Endothelial cell of umbilical vein (primary cell): Measurements from ENCODE around the gene PLCG2. TPM values are rescaled to one million over a fixed set of nuclear protein-coding genes. Genes with fewer than 3 reads are reported as not detected.
"Not testable (repeated sequence)": the region's sequence is repeated elsewhere in the genome, so short reads cannot be mapped to it uniquely, and the experiment has no call there.

Experiments
- BruUV-seq: library from RNA; stranded (reverse); fragments of 400-500 nt; replicated peaks from 2 replicates; lab custom pipeline; 2021; lab: Mats Ljungman, UMichigan
- CTCF ChIA-PET: fragments of 300-600, 350-600 bp; sonication (Branson Sonifier 250); formaldehyde crosslinking; loops from one replicate; lab custom pipeline; 2021; ENCODE audit warnings: antibody characterized with exemption, inconsistent platforms; lab: Charles Lee
- POLR2A ChIA-PET: fragments of 300-600, 350-600 bp; sonication (Branson Sonifier 250); formaldehyde crosslinking; loops from one replicate; lab custom pipeline; 2021; ENCODE audit warnings: antibody characterized with exemption, inconsistent platforms; lab: Charles Lee
- DNase-seq: peaks from one replicate; pipeline ENCODE4 v3.0.0-alpha.2; 2011; ENCODE audit warnings: low read depth, low spot score
- FAIRE-seq: peaks from 2 replicates; lab custom pipeline; 2011; peaks lifted over from hg19 to GRCh38; lab: Jason Lieb, UNC
- H2AFZ ChIP-seq: 2 replicates; pipeline ENCODE4 v1.6.0; 2012; ENCODE audit warnings: low read depth, low read length, control low read depth, inconsistent platforms
- H3K27ac ChIP-seq: 2 replicates; pipeline ENCODE4 v1.5.1; 2011; ENCODE audit warnings: low read depth, mild to moderate bottlenecking, control low read depth, low read length, moderate library complexity; ENCODE audit not compliant: insufficient read depth
- H3K27me3 ChIP-seq, 2 experiments: 2 replicates each; pipeline versions ENCODE4 v1.6.0 to v1.6.1; 2011; ENCODE audit warnings: low read length in 2 of 2, mixed read lengths in 1 of 2; ENCODE audit not compliant: control insufficient read depth in 2 of 2, insufficient read depth in 2 of 2
- H3K36me3 ChIP-seq, 2 experiments: 2 replicates in 1 of 2; 3 replicates in 1 of 2; pipeline ENCODE4 v1.5.1; 2011; ENCODE audit warnings: low read length in 2 of 2, mild to moderate bottlenecking in 1 of 2, moderate library complexity in 1 of 2; ENCODE audit not compliant: control insufficient read depth in 2 of 2, insufficient read depth in 2 of 2; ENCODE audit errors: extremely low read depth in 1 of 2
- H3K4me1 ChIP-seq: 3 replicates; pipeline ENCODE4 v1.5.1; 2011; ENCODE audit warnings: mild to moderate bottlenecking, low read length; ENCODE audit not compliant: control insufficient read depth, insufficient read depth; ENCODE audit errors: extremely low read depth
- H3K4me2 ChIP-seq: 2 replicates; pipeline ENCODE4 v1.6.1; 2011; ENCODE audit warnings: low read length, control low read depth, mixed read lengths; ENCODE audit not compliant: insufficient read depth
- H3K4me3 ChIP-seq, 3 experiments: fragments of 200-600 bp in 1 of 3; sonication (generic), shearing (Covaris generic) in 1 of 3; replicated peaks in 1 of 3; 2 replicates each; pipeline ENCODE4 v1.5.1; 2011 to 2016; ENCODE audit warnings: control low read depth in 3 of 3, low read length in 3 of 3, mild to moderate bottlenecking in 2 of 3, inconsistent platforms in 1 of 3, low read depth in 1 of 3, moderate library complexity in 1 of 3; ENCODE audit not compliant: insufficient read depth in 1 of 3
- H3K79me2 ChIP-seq: 2 replicates; pipeline ENCODE4 v1.6.0; 2012; ENCODE audit warnings: low read length, inconsistent platforms; ENCODE audit not compliant: control insufficient read depth, insufficient read depth
- H3K9ac ChIP-seq: replicated peaks from 2 replicates; pipeline ENCODE3; 2011; ENCODE audit warnings: low read length, control low read depth; ENCODE audit not compliant: insufficient read depth; ENCODE audit errors: extremely low read depth
- H3K9me1 ChIP-seq: replicated peaks from 3 replicates; pipeline ENCODE4 v1.6.0; 2011; ENCODE audit warnings: mild to moderate bottlenecking, low read length; ENCODE audit not compliant: control insufficient read depth, insufficient read depth; ENCODE audit errors: extremely low read depth
- H3K9me3 ChIP-seq: replicated peaks from 2 replicates; pipeline ENCODE4 v1.5.1; 2012; ENCODE audit warnings: low read length, inconsistent platforms; ENCODE audit not compliant: control insufficient read depth, insufficient read depth
- H4K20me1 ChIP-seq: replicated peaks from 2 replicates; pipeline ENCODE3; 2011; ENCODE audit warnings: mild to moderate bottlenecking, low read length; ENCODE audit not compliant: control insufficient read depth, insufficient read depth; ENCODE audit errors: extremely low read depth
- EZH2 ChIP-seq: IDR thresholded peaks from 2 replicates; pipeline ENCODE4 v1.6.1; 2012; ENCODE audit warnings: borderline replicate concordance, low read depth, mild to moderate bottlenecking, moderate library complexity, low read length, inconsistent platforms; ENCODE audit not compliant: severe bottlenecking
- FOS ChIP-seq: IDR thresholded peaks from 2 replicates; pipeline ENCODE4 v1.6.1; 2011; ENCODE audit warnings: mild to moderate bottlenecking, low read length, moderate library complexity, borderline replicate concordance; ENCODE audit not compliant: insufficient read depth
- GATA2 ChIP-seq: IDR thresholded peaks from 2 replicates; pipeline ENCODE4 v1.7.0; 2011; ENCODE audit warnings: low read depth, mild to moderate bottlenecking, moderate library complexity, mixed read lengths, low read length; ENCODE audit not compliant: insufficient read length, insufficient read depth
- JUN ChIP-seq: IDR thresholded peaks from 2 replicates; pipeline ENCODE4 v1.6.1; 2011; ENCODE audit warnings: borderline replicate concordance, low read depth; ENCODE audit not compliant: insufficient read length, insufficient read depth
- MYC ChIP-seq: IDR thresholded peaks from one replicate; pipeline ENCODE4 v1.6.1; 2011; ENCODE audit warnings: mild to moderate bottlenecking, low read depth, low read length
- POLR2A ChIP-seq: IDR thresholded peaks from 2 replicates; pipeline ENCODE4 v1.6.1; 2012; ENCODE audit warnings: low read depth, mild to moderate bottlenecking, control low read depth, low read length
- POLR2AphosphoS5 ChIP-seq: IDR thresholded peaks from 2 replicates; pipeline ENCODE4 v1.6.1; 2012; ENCODE audit warnings: low read depth, mild to moderate bottlenecking, control low read depth, low read length, moderate library complexity; ENCODE audit not compliant: insufficient read depth
- dilution Hi-C: fragments of 300-500 bp; cut with MboI; formaldehyde crosslinking; loops from one replicate; pipeline ENCODE4 v1.15.0; 2019; ENCODE audit warnings: low sequenced_read_pairs; ENCODE audit not compliant: extremely low pct_ligation_motif_present
- intact Hi-C: fragments of 100-400 bp; cut with micrococcal nuclease; formaldehyde crosslinking; loops from one replicate; pipeline ENCODE4 v1.10.0; 2022
- polyA plus RNA-seq, 4 experiments: library from polyadenylated mRNA; depleted of rRNA in 3 of 4; stranded (reverse) in 3 of 4; unstranded in 1 of 4; fragments of >200 nt; gene quantifications; 2 replicates each; pipeline versions ENCODE4 v1.2.1 to v1.2.3, GENCODE V29; 2011 to 2012; ENCODE audit warnings: missing spikeins in 1 of 4
- total RNA-seq: library from RNA; stranded (reverse); gene quantifications from 2 replicates; pipeline ENCODE4 v1.2.3, GENCODE V29; 2021
- TF ChIP-seq, protein P1 (sequence below): IDR thresholded peaks from 2 replicates; pipeline ENCODE4 v1.6.1; 2011; ENCODE audit not compliant: insufficient read depth, insufficient read length
- TF ChIP-seq, protein P2 (sequence below), 2 donors: IDR thresholded peaks; 1 replicate in 1 of 2; 2 replicates in 1 of 2; pipeline ENCODE4 v1.5.1; 2011; ENCODE audit warnings: low read length in 2 of 2, mild to moderate bottlenecking in 2 of 2, moderate library complexity in 2 of 2, control low read depth in 1 of 2, inconsistent platforms in 1 of 2, low read depth in 1 of 2; ENCODE audit not compliant: insufficient read depth in 1 of 2; ENCODE audit errors: extremely low read depth in 1 of 2

Gene PLCG2
- total and polyA plus RNA-seq, 2 donors (not counting 3 experiments of a cell fraction or from before 2014, with no cell fraction given) = 10.8 to 13.6 TPM

DNA sequence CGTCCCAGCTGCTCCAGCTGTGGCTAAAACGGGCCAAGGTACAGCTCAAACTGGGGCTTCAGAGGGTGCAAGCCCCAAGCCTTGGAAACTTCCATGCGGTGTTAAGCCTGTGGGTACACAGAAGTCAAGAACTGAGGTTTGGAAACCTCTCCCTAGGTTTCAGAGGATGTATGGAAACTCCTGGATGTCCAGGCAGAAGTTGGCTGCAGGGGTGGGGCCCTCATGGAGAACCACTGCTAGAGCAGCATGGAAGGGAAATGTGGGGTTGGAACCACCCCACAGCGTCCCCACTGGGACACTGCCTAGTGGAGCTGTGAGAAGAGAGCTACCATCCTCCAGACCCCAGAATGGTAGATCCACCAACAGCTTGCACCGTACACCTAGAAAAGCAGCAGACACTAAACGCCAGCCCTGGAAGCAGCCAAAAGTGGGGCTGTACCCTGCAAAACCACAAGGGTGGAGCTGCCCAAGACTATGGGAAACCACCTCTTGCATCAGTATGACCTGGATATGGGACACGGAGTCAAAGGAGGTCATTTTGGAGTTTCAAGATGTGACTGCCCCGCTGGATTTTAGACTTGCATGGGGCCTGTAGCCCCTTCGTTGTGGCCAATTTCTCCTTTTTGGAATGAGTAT, 230.0 kb downstream of the PLCG2 start:
- Histone ChIP-seq H2AFZ (no peak overlapping the region), H3K79me2 (no peaks in the 10 kb centered on the region), H3K4me1 (peaks cover 12% of the 10 kb centered on the region), H3K4me3 (no peak overlapping the region), H3K4me2 (no peak overlapping the region), H3K27ac (no peak overlapping the region), H4K20me1 (no peaks in the 10 kb centered on the region), H3K9ac (no peak overlapping the region), H3K27me3 (peaks cover 4 to 13% of the 10 kb centered on the region in 2 experiments), H3K9me3 (peaks cover 4% of the 10 kb centered on the region), H3K9me1 (no peaks in the 10 kb centered on the region), H3K36me3 (no peaks in the 10 kb centered on the region)
- CTCF ChIA-PET = no interaction called here
- FAIRE-seq (no peak), DNase-seq (no peak)
- dilution Hi-C loops = no loop called here
- BruUV-seq = no TSS peak
- intact Hi-C loops = no loop called here
- POLR2A ChIA-PET = no interaction called here
- TF ChIP-seq EZH2 = no peak
- no peak for TF ChIP-seq JUN
- TF ChIP-seq, protein P1, sequence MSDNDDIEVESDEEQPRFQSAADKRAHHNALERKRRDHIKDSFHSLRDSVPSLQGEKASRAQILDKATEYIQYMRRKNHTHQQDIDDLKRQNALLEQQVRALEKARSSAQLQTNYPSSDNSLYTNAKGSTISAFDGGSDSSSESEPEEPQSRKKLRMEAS = no peak
- no peak for TF ChIP-seq FOS
- TF ChIP-seq MYC = no peak
- no peak for TF ChIP-seq GATA2
- no peak for TF ChIP-seq POLR2AphosphoS5
- TF ChIP-seq POLR2A = no peak
- TF ChIP-seq, protein P2, sequence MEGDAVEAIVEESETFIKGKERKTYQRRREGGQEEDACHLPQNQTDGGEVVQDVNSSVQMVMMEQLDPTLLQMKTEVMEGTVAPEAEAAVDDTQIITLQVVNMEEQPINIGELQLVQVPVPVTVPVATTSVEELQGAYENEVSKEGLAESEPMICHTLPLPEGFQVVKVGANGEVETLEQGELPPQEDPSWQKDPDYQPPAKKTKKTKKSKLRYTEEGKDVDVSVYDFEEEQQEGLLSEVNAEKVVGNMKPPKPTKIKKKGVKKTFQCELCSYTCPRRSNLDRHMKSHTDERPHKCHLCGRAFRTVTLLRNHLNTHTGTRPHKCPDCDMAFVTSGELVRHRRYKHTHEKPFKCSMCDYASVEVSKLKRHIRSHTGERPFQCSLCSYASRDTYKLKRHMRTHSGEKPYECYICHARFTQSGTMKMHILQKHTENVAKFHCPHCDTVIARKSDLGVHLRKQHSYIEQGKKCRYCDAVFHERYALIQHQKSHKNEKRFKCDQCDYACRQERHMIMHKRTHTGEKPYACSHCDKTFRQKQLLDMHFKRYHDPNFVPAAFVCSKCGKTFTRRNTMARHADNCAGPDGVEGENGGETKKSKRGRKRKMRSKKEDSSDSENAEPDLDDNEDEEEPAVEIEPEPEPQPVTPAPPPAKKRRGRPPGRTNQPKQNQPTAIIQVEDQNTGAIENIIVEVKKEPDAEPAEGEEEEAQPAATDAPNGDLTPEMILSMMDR (IDR thresholded peaks at IDR 0.05; ENCODE audit: extremely low read depth in 1 of 2, insufficient read depth in 1 of 2, low read depth in 1 of 2, low read length in 2 of 2) = no peak

DNA sequence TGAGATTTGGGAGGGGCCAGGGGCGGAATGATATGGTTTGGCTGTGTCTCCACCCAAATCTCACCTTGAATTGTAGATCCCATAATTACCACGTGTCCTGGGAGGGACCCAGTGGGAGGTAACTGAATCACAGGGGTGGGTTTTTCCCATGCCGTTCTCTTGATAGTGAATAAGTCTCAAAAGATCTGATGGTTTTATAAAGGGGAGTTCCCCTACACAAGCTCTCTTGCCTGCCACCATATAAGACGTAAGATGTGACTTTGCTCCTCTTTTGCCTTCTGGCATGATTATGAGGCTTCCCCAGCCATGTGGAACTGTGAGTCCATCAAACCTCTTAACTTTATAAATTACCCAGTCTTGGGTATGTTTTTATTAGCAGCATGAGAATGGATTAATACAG, 230.7 kb downstream of the PLCG2 start:
- H3K4me2 ChIP-seq, H3K36me3 ChIP-seq, H2AFZ ChIP-seq, H3K9me3 ChIP-seq, H3K9ac ChIP-seq, POLR2A ChIA-PET, H3K4me3 ChIP-seq, H3K9me1 ChIP-seq, FAIRE-seq, H3K27ac ChIP-seq, DNase-seq, H4K20me1 ChIP-seq, H3K79me2 ChIP-seq, dilution Hi-C loops, intact Hi-C loops, BruUV-seq, H3K4me1 ChIP-seq: not testable (repeated sequence)
- H3K27me3 ChIP-seq = peaks cover 4 to 14% of the 10 kb centered on the region in 2 experiments
- CTCF ChIA-PET = interaction anchor here (1.5 kb wide), 1 partner anchor 13 kb away, joined by 3 read pairs; no protein-coding TSS in a partner anchor
